Panc1 (cell line): Measurements from ENCODE around the gene DBH. TPM values are rescaled to one million over a fixed set of nuclear protein-coding genes. Genes with fewer than 3 reads are reported as not detected.
"Not testable (repeated sequence)": the region's sequence is repeated elsewhere in the genome, so short reads cannot be mapped to it uniquely, and the experiment has no call there.

Source experiments
- ATAC-seq: fragments of 200-7000 bp; cut with Tn5 transposase; 2 replicates; pipeline ENCODE4 v1.9.1; 2020; ENCODE audit warnings: mild to moderate bottlenecking, moderate library complexity
- BruUV-seq: library from RNA; stranded (reverse); fragments of 400-500 nt; replicated peaks from 2 replicates; lab custom pipeline; 2021; lab: Mats Ljungman, UMichigan
- CTCF ChIA-PET: fragments of 300-600 bp; sonication (Branson Sonifier 250); formaldehyde crosslinking; loops from one replicate; lab custom pipeline; 2022; ENCODE audit warnings: antibody characterized with exemption; lab: Charles Lee
- POLR2A ChIA-PET: fragments of 300-600 bp; sonication (Branson Sonifier 250); formaldehyde crosslinking; loops from one replicate; lab custom pipeline; 2022; ENCODE audit warnings: antibody characterized with exemption; lab: Charles Lee
- DNase-seq: peaks from one replicate; pipeline ENCODE4 v3.0.0-alpha.2; 2010; ENCODE audit warnings: low read depth, low spot score
- H3K27ac ChIP-seq: 2 replicates; pipeline ENCODE4 v1.5.1; 2011; ENCODE audit warnings: mild to moderate bottlenecking, low read length, inconsistent platforms
- H3K27me3 ChIP-seq: fragments of 200-500 bp; sonication (Bioruptor generic); 2 replicates; pipeline ENCODE4 v1.6.0; 2014; ENCODE audit warnings: low read length, inconsistent platforms; ENCODE audit not compliant: control insufficient read depth, insufficient read depth
- H3K36me3 ChIP-seq: fragments of 200-500 bp; sonication (Bioruptor generic); 2 replicates; pipeline ENCODE4 v1.5.1; 2014; ENCODE audit warnings: inconsistent platforms, mild to moderate bottlenecking, low read length, moderate library complexity; ENCODE audit not compliant: control insufficient read depth, insufficient read depth
- H3K4me1 ChIP-seq: 2 replicates; pipeline ENCODE4 v1.5.1; 2011; ENCODE audit warnings: inconsistent platforms, mild to moderate bottlenecking, low read length, moderate library complexity; ENCODE audit not compliant: control insufficient read depth, insufficient read depth
- H3K4me3 ChIP-seq, 2 experiments: 2 replicates each; pipeline ENCODE4 v1.5.1; 2011 to 2012; ENCODE audit warnings: low read depth in 2 of 2, low read length in 2 of 2, mild to moderate bottlenecking in 2 of 2, inconsistent platforms in 1 of 2, moderate library complexity in 1 of 2
- H3K9me3 ChIP-seq: fragments of 200-500 bp; sonication (Bioruptor generic); 2 replicates; pipeline ENCODE4 v1.5.1; 2014; ENCODE audit warnings: low read depth, mild to moderate bottlenecking, inconsistent platforms, low read length, moderate library complexity; ENCODE audit not compliant: control insufficient read depth, insufficient read depth
- CTCF ChIP-seq: fragments of 450-650 bp; IDR thresholded peaks from 2 replicates; pipeline ENCODE4 v1.5.1; 2017; ENCODE audit warnings: mild to moderate bottlenecking
- POLR2AphosphoS5 ChIP-seq: IDR thresholded peaks from 2 replicates; pipeline ENCODE4 v1.6.1; 2012; ENCODE audit warnings: mild to moderate bottlenecking, low read depth, low read length, moderate library complexity
- REST ChIP-seq, 2 experiments: IDR thresholded peaks; 2 replicates each; pipeline ENCODE4 v1.6.1; 2011 to 2012; ENCODE audit warnings: low read depth in 2 of 2, control low read depth in 1 of 2, low read length in 1 of 2, mild to moderate bottlenecking in 1 of 2, moderate library complexity in 1 of 2; ENCODE audit not compliant: insufficient read depth in 1 of 2
- SIN3A ChIP-seq: IDR thresholded peaks from 2 replicates; pipeline ENCODE4 v1.6.1; 2012; ENCODE audit warnings: low read depth, mild to moderate bottlenecking, low read length, moderate library complexity, borderline replicate concordance; ENCODE audit not compliant: insufficient read depth
- TCF7L2 ChIP-seq: IDR thresholded peaks from 2 replicates; pipeline ENCODE4 v1.6.1; 2011; ENCODE audit warnings: mild to moderate bottlenecking, low read depth, low read length, inconsistent platforms
- in situ Hi-C: cut with HindIII; loops from 2 replicates; pipeline ENCODE4 v1.10.0; 2016; ENCODE audit warnings: low sequenced_read_pairs, low pct_unique_long_range_greater_than_20kb
- intact Hi-C: fragments of 100-400 bp; cut with micrococcal nuclease; formaldehyde crosslinking; loops from one replicate; pipeline ENCODE4 v1.10.0; 2022; ENCODE audit not compliant: unreplicated experiment
- total RNA-seq: library from RNA; stranded (reverse); gene quantifications from one replicate; pipeline ENCODE4 v1.2.1, GENCODE V29; 2021; ENCODE audit not compliant: unreplicated experiment

Gene DBH
- total RNA-seq, 1 experiment from 2014 or later = not detected

- TF ChIP-seq REST (IDR thresholded peaks at IDR 0.05; ENCODE audit: insufficient read depth in 1 of 2, low read depth in 2 of 2, low read length in 1 of 2) = no peak
- TF ChIP-seq POLR2AphosphoS5 = no peak
- no peak for TF ChIP-seq CTCF
- no peak for TF ChIP-seq TCF7L2
- no peak for TF ChIP-seq SIN3A
- POLR2A ChIA-PET = no interaction called here
- no peaks in the 10 kb centered on the region for H3K36me3 ChIP-seq
- no TSS peak for BruUV-seq
- H3K27me3 ChIP-seq = no peaks in the 10 kb centered on the region
- no peaks in the 10 kb centered on the region for H3K4me1 ChIP-seq
- H3K4me3 ChIP-seq = no peak overlapping the region
- in situ Hi-C loops = no loop called here
- no peak overlapping the region for H3K27ac ChIP-seq
- H3K9me3 ChIP-seq = no peaks in the 10 kb centered on the region
- DNase-seq (no peak), ATAC-seq (no peak)
- intact Hi-C loops = no loop called here
- CTCF ChIA-PET = no interaction called here
These were observed 37.9 kb downstream of the DBH start for GRCh38 chr9:133674091-133674490.

GRCh38 chr9:133675796-133676195 lies 39.6 kb downstream of the DBH start:
- H3K4me3 ChIP-seq, intact Hi-C loops, in situ Hi-C loops, DNase-seq, H3K9me3 ChIP-seq, H3K27me3 ChIP-seq, POLR2A ChIA-PET, H3K36me3 ChIP-seq, H3K4me1 ChIP-seq, ATAC-seq, BruUV-seq, CTCF ChIA-PET, H3K27ac ChIP-seq: not testable (repeated sequence)

- no peak for DNase-seq
- BruUV-seq = no TSS peak
- CTCF ChIA-PET = no interaction called here
These were observed 40.3 kb downstream of the DBH start for GRCh38 chr9:133676450-133676849.

More at GRCh38 chr9:133676450-133676849, 40.3 kb downstream of the DBH start:
- Histone ChIP-seq H3K36me3 (no peaks in the 10 kb centered on the region), H3K27ac (no peak overlapping the region), H3K9me3 (no peaks in the 10 kb centered on the region), H3K27me3 (no peaks in the 10 kb centered on the region), H3K4me3 (no peak overlapping the region), H3K4me1 (no peaks in the 10 kb centered on the region)
- intact Hi-C loops = no loop called here
- POLR2A ChIA-PET = no interaction called here
- TF ChIP-seq POLR2AphosphoS5 (no peak), SIN3A (no peak), CTCF (no peak), REST (IDR thresholded peaks at IDR 0.05; ENCODE audit: insufficient read depth in 1 of 2, low read depth in 2 of 2, low read length in 1 of 2) (no peak), TCF7L2 (no peak)
- in situ Hi-C loops = no loop called here
- no peak for ATAC-seq
